ENCODE results near the gene EP400. TPM values are rescaled to one million over a fixed set of nuclear protein-coding genes. Genes with fewer than 3 reads are reported as not detected.

The EP400 gene
- total and polyA plus RNA-seq, 9 of the 15 experiments (the other 6 are each of a cell fraction or from before 2014, with no cell fraction given): 4.5 to 58.0 (median 7.0) TPM

GRCh38 chr12:132095520-132096409, 146.0 kb downstream of the EP400 start:
- no peaks in the 10 kb centered on the region for H4K20me1 ChIP-seq (replicated peaks; ENCODE audit: control insufficient read depth, insufficient read depth, low read length)
- no peak overlapping the region for H2AFZ ChIP-seq (ENCODE audit: low read depth, low read length)
- no TSS peak for BruUV-seq (replicated peaks)
- no peak overlapping the region for H3K4me2 ChIP-seq (ENCODE audit: insufficient read depth, low read length)
- H3K36me3 ChIP-seq (ENCODE audit: control insufficient read depth, insufficient read depth, low read length): peaks cover 72% of the 10 kb centered on the region
- H3K9me3 ChIP-seq (replicated peaks; ENCODE audit: control insufficient read depth, insufficient read depth, low read depth, low read length): peaks cover 7% of the 10 kb centered on the region
- peaks cover 55% of the 10 kb centered on the region for H3K79me2 ChIP-seq (ENCODE audit: control insufficient read depth, insufficient read depth, low read length)
- no peaks in the 10 kb centered on the region for H3K9me1 ChIP-seq (ENCODE audit: control insufficient read depth, insufficient read depth, low read length)
- WGBS (ENCODE audit: insufficient coverage, low coverage, missing lambda C conversion rate): 91% methylated on average over 11 of the region's 11 CpGs
- intact Hi-C loops (cut with micrococcal nuclease) (no loop called here), in situ Hi-C loops (cut with MboI) (no loop called here)
- H3K4me3 ChIP-seq: no peak overlapping the region
- ATAC-seq (no peak), FAIRE-seq (no peak), DNase-seq (ENCODE audit: extremely low read depth in 1 of 4, low spot score in 3 of 4) (no peak)
- H3K27me3 ChIP-seq (ENCODE audit: control insufficient read depth in 2 of 2, insufficient read depth in 2 of 2, low read length in 2 of 2): no peaks in the 10 kb centered on the region
- peaks cover 0 to 8% of the 10 kb centered on the region in 2 experiments; a peak in 1 of 5 replicates for H3K4me1 ChIP-seq (replicated peaks in 1 of 2; ENCODE audit: control insufficient read depth in 2 of 2, insufficient read depth in 2 of 2, low read length in 2 of 2)
- CTCF ChIA-PET (ENCODE audit: low intra/inter-chr PET ratio): no interaction called here
- H3K27ac ChIP-seq (ENCODE audit: extremely low read depth, low read depth, low read length): no peak overlapping the region
- POLR2A ChIA-PET: no interaction called here
- no peak overlapping the region for H3K9ac ChIP-seq (ENCODE audit: insufficient read depth in 1 of 2, low read depth in 2 of 2, low read length in 2 of 2)
- TF ChIP-seq ZNF280A (IDR thresholded peaks at IDR 0.05; ENCODE audit: low read depth, partially characterized antibody) (peak; percentile 39), SREBF1 (IDR thresholded peaks at IDR 0.05; ENCODE audit: borderline replicate concordance, low read depth, low read length) (no peak), CLOCK (CRISPR knock-in tag; IDR thresholded peaks at IDR 0.05; ENCODE audit: borderline replicate concordance) (no peak), TCF3 (CRISPR knock-in tag; IDR thresholded peaks at IDR 0.05) (0 out of 2 replicates have a peak, but pooled peaks have one; percentile 16), HNRNPUL1 (IDR thresholded peaks at IDR 0.05; ENCODE audit: low read length) (no peak), CBFA2T3 (IDR thresholded peaks at IDR 0.05) (0 out of 2 replicates have a peak, but pooled peaks have one; percentile 24), CBX3 (IDR thresholded peaks at IDR 0.05; ENCODE audit: borderline replicate concordance in 1 of 2, low read length in 2 of 2) (peak in 1 of 2 experiments; percentile 72; a peak in 1 of 3 replicates), UBTF (IDR thresholded peaks at IDR 0.05; ENCODE audit: borderline replicate concordance in 1 of 2, low read depth in 2 of 2, low read length in 2 of 2) (no peak), ARHGAP35 (IDR thresholded peaks at IDR 0.05; ENCODE audit: partially characterized antibody) (no peak)
